T-helper 17 cell (primary cell): ENCODE results near the gene HNMT. TPM values are rescaled to one million over a fixed set of nuclear protein-coding genes. Genes with fewer than 3 reads are reported as not detected.
"Not testable (repeated sequence)": the region's sequence is repeated elsewhere in the genome, so short reads cannot be mapped to it uniquely, and the experiment has no call there.

Source experiments
- ATAC-seq: fragments of 150-1000 bp; cut with Tn5 transposase; 2 replicates; pipeline ENCODE4 v1.10.0; 2021; ENCODE audit warnings: mild to moderate bottlenecking, moderate library complexity
- DNase-seq, 3 donors: peaks; one replicate each; pipeline versions ENCODE4 v3.0.0 to v3.0.0-alpha.2; 2020 to 2021
- H3K9me3 ChIP-seq: one replicate; pipeline ENCODE4 v1.7.0; 2013; ENCODE audit warnings: low read length, mild to moderate bottlenecking; ENCODE audit not compliant: control insufficient read depth, poor library complexity, severe bottlenecking
- H3K27ac Mint-ChIP-seq: one replicate; pipeline ENCODE4 v1.8.0; 2022; ENCODE audit warnings: mild to moderate bottlenecking, moderate library complexity, mixed read lengths
- H3K27me3 Mint-ChIP-seq: one replicate; pipeline ENCODE4 v1.8.0; 2022; ENCODE audit warnings: mixed read lengths
- H3K36me3 Mint-ChIP-seq: one replicate; pipeline ENCODE4 v1.8.0; 2022; ENCODE audit warnings: low read depth, mixed read lengths
- H3K4me1 Mint-ChIP-seq: one replicate; pipeline ENCODE4 v1.8.0; 2022; ENCODE audit warnings: mild to moderate bottlenecking, mixed read lengths
- H3K4me3 Mint-ChIP-seq: one replicate; pipeline ENCODE4 v1.8.0; 2022; ENCODE audit warnings: mild to moderate bottlenecking, moderate library complexity, mixed read lengths
- total RNA-seq, 4 donors: library from RNA in 2 of 4; stranded (reverse) in 2 of 4; gene quantifications; one replicate each; pipeline ENCODE4 v1.2.3 and lab custom pipeline; 2022 to 2026

HNMT gene
- total RNA-seq, 2 donors from 2014 or later = 0.47 to 0.60 TPM

DNA sequence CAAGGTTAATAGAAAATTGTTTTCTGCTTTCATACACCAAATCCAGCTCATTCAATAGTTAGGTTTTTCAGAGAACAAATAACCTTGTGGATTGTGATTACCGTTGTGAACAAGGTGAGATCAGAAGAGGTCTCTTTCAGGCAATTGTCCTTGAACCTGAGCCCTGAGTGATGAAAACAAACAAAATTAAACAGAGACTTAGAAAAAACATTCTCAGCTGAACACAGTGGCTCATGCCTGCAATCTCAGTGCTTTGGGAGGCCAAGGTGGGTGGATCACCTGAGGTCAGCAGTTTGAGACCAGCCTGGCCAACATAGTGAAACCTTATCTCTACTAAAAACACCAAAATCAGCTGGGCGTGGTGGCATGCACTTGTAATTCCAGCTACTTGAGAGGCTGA is 68.1 kb downstream of the HNMT start:
- DNase-seq = no peak
- Mint-ChIP-seq H3K4me1 (no peaks in the 10 kb centered on the region), H3K36me3 (no peaks in the 10 kb centered on the region), H3K27ac (no peak overlapping the region), H3K27me3 (no peaks in the 10 kb centered on the region), H3K4me3 (no peak overlapping the region)
- no peaks in the 10 kb centered on the region for H3K9me3 ChIP-seq
- no peak for ATAC-seq

- no peaks in the 10 kb centered on the region for H3K9me3 ChIP-seq
- no peak for ATAC-seq
- no peaks in the 10 kb centered on the region for H3K36me3 Mint-ChIP-seq
- DNase-seq = no peak
- no peak overlapping the region for H3K4me3 Mint-ChIP-seq
- no peaks in the 10 kb centered on the region for H3K27me3 Mint-ChIP-seq
- no peaks in the 10 kb centered on the region for H3K4me1 Mint-ChIP-seq
- no peak overlapping the region for H3K27ac Mint-ChIP-seq
These were observed 70.3 kb downstream of the HNMT start for GRCh38 chr2:138034536-138034935.

DNA sequence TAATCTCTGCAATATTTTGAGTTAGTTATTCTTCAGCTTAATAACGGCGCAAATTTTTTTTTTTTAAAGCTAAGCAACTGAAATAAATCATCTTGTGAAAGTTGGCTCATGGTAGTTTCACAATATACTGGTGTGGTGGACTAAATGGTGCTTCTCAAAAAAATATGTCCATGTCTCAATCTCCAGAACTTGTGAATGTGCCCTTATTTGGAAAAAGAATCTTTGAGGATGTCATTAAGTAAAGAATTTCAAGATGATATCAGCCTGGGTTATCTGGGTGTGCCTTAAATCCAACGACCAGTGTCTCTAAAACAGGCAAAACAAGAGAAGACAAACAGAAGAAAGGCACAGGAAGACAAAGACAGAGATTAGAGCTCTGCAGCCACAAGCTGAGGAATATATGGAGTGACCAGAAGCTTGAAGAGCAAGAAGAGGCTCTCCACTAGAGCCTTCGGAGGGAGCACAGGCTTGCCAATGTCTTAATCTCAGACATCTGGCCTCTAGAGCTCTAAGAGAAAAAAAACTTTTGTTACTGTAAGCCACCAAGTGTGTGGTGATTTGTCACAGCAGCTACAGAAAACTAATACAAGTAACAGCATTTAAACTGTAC is 71.4 kb downstream of the HNMT start:
- ATAC-seq = no peak
- no peaks in the 10 kb centered on the region for H3K27me3 Mint-ChIP-seq

DNA sequence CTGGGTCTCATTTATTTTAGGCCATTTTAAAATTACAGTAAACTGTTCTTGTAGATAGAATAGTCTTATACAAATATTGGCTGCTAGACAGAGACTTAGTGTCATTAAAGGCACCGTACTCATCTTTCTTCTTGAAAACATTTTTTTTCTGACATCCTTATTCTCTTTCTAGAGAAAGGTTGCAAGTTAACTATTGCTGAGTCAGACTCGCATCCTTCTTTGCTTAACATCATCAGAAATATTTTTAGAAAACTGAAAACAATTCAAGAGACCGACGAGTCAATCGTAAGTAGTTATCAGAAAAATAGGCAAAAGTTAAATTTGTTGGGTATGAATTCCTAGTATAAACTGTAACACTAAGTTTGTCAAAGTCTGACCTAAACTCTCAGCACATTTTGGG is 72.2 kb downstream of the HNMT start:
- ATAC-seq = no peak
- no peaks in the 10 kb centered on the region for H3K9me3 ChIP-seq
- Mint-ChIP-seq H3K4me3 (no peak overlapping the region), H3K27ac (no peak overlapping the region), H3K4me1 (no peaks in the 10 kb centered on the region), H3K36me3 (no peaks in the 10 kb centered on the region), H3K27me3 (no peaks in the 10 kb centered on the region)
- no peak for DNase-seq

More for the DNA sequence above, 71.4 kb downstream of the HNMT start:
- DNase-seq = no peak
- H3K9me3 ChIP-seq = no peaks in the 10 kb centered on the region
- H3K27ac Mint-ChIP-seq = no peak overlapping the region
- H3K4me3 Mint-ChIP-seq = no peak overlapping the region
- no peaks in the 10 kb centered on the region for H3K4me1 Mint-ChIP-seq
- H3K36me3 Mint-ChIP-seq = no peaks in the 10 kb centered on the region

DNA sequence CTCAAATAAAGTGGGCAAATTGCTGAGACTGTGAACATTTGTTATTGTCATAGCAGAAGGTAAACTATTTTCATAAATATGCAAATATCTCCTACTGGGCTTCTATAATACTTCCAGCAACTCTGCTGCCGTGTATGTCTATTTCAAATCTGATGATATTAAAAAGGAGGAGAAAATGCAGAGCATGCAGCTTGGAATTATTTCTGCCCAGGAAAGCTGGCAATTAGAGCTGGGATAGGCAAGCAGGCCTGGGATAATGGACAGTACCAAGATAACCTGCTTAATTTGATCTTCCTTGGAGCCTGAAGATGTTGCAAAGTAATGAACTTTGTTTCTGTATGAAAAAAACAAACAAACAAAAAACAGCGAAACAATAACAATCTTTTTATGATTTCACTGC is 72.8 kb downstream of the HNMT start:
- H3K9me3 ChIP-seq = no peaks in the 10 kb centered on the region
- H3K27me3 Mint-ChIP-seq = no peaks in the 10 kb centered on the region
- H3K4me1 Mint-ChIP-seq = no peaks in the 10 kb centered on the region
- ATAC-seq (no peak), DNase-seq (no peak)
- H3K36me3 Mint-ChIP-seq = no peaks in the 10 kb centered on the region
- H3K27ac Mint-ChIP-seq = no peak overlapping the region
- no peak overlapping the region for H3K4me3 Mint-ChIP-seq

DNA sequence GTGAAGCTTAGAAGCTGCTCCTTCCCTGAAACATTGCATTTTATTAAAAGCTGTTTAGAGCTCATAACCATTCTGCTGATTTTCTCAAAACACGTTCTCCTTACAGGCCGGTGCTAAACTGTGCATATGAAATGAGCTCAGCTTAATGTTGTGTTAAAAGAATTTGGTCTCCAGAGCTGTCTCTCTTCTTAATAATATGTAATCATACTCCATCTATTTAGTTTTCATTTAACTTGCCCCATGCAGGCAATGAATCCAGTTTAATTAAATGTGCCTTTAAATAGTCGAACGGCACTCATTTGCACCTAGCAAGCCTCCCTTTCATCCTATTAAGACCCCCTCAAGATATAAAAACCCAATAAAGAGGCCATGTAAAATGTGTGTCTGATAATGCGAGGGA is 76.3 kb downstream of the HNMT start:
- H3K36me3 Mint-ChIP-seq = no peaks in the 10 kb centered on the region
- no peak for ATAC-seq
- H3K27ac Mint-ChIP-seq = no peak overlapping the region
- H3K4me1 Mint-ChIP-seq = no peaks in the 10 kb centered on the region
- no peaks in the 10 kb centered on the region for H3K9me3 ChIP-seq
- no peaks in the 10 kb centered on the region for H3K27me3 Mint-ChIP-seq
- H3K4me3 Mint-ChIP-seq = no peak overlapping the region
- DNase-seq = no peak

DNA sequence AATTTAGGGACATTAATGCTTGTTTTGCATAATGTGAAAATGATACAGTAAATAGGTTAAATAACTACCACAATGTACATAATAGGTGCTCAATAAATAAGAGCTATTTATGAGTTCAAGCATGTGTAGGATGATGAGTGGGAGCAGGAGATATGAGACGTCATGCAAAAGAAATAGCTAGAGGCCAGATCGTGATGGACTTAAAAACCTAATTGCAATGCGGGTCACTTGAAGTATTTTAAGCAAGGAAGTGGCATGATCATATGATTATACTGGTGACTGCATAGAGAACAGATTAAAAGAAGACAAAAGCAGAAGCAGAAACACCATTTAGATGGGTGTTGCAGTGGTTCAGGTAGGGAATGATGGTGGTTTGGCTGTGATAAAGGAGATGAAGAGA is 78.0 kb downstream of the HNMT start:
- no peaks in the 10 kb centered on the region for H3K9me3 ChIP-seq
- ATAC-seq (no peak), DNase-seq (no peak)
- H3K27me3 Mint-ChIP-seq = no peaks in the 10 kb centered on the region
- H3K36me3 Mint-ChIP-seq = no peaks in the 10 kb centered on the region
- no peak overlapping the region for H3K4me3 Mint-ChIP-seq
- no peak overlapping the region for H3K27ac Mint-ChIP-seq
- no peaks in the 10 kb centered on the region for H3K4me1 Mint-ChIP-seq

GRCh38 chr2:138043588-138043987 is 79.3 kb downstream of the HNMT start:
- not testable (repeated sequence) for H3K9me3 ChIP-seq, H3K4me1 Mint-ChIP-seq, H3K27ac Mint-ChIP-seq

GRCh38 chr2:138058427-138058826 is 94.2 kb downstream of the HNMT start:
- Mint-ChIP-seq H3K4me3 (no peak overlapping the region), H3K27ac (no peak overlapping the region), H3K36me3 (no peaks in the 10 kb centered on the region), H3K4me1 (no peaks in the 10 kb centered on the region), H3K27me3 (no peaks in the 10 kb centered on the region)
- DNase-seq (no peak), ATAC-seq (no peak)
- H3K9me3 ChIP-seq = no peaks in the 10 kb centered on the region

More at GRCh38 chr2:138043588-138043987, 79.3 kb downstream of the HNMT start:
- H3K27me3 Mint-ChIP-seq, H3K4me3 Mint-ChIP-seq, ATAC-seq, DNase-seq, H3K36me3 Mint-ChIP-seq: not testable (repeated sequence)

- H3K9me3 ChIP-seq = no peaks in the 10 kb centered on the region
- H3K36me3 Mint-ChIP-seq = no peaks in the 10 kb centered on the region
- H3K4me1 Mint-ChIP-seq = no peaks in the 10 kb centered on the region
- H3K27me3 Mint-ChIP-seq = no peaks in the 10 kb centered on the region
- no peak overlapping the region for H3K27ac Mint-ChIP-seq
- no peak for ATAC-seq
- no peak for DNase-seq
- no peak overlapping the region for H3K4me3 Mint-ChIP-seq
These were observed 95.4 kb downstream of the HNMT start for GRCh38 chr2:138059487-138060300.

- H3K9me3 ChIP-seq = no peaks in the 10 kb centered on the region
- no peak overlapping the region for H3K27ac Mint-ChIP-seq
- DNase-seq (no peak), ATAC-seq (no peak)
- no peaks in the 10 kb centered on the region for H3K36me3 Mint-ChIP-seq
- H3K4me1 Mint-ChIP-seq = no peaks in the 10 kb centered on the region
- H3K4me3 Mint-ChIP-seq = no peak overlapping the region
- H3K27me3 Mint-ChIP-seq = no peaks in the 10 kb centered on the region
These were observed 96.0 kb downstream of the HNMT start for GRCh38 chr2:138060301-138060635.

- DNase-seq (no peak), ATAC-seq (no peak)
- H3K9me3 ChIP-seq = no peaks in the 10 kb centered on the region
- Mint-ChIP-seq H3K36me3 (no peaks in the 10 kb centered on the region), H3K27ac (no peak overlapping the region), H3K4me3 (no peak overlapping the region), H3K4me1 (no peaks in the 10 kb centered on the region), H3K27me3 (no peaks in the 10 kb centered on the region)
These were observed 97.7 kb downstream of the HNMT start for GRCh38 chr2:138061961-138062360.

DNA sequence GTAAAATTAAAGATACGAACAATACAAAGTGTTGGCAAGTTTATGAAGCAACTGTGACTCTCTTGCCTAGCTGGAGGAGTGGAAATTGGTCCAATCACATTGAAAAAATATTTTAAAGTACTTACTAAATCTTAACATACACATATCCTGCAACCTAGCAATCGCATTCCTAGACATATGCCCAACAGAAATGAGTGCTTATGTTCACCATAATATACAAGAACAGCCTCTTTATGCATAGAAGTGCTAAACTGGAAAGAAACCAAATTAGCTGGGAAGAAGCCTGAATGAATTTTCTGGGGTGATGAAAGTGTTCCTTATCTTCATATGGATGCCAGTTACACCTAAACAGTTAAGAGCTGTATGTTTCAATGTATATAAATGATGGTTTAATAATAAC is 98.9 kb downstream of the HNMT start:
- H3K4me3 Mint-ChIP-seq = no peak overlapping the region
- no peaks in the 10 kb centered on the region for H3K9me3 ChIP-seq
- H3K36me3 Mint-ChIP-seq = no peaks in the 10 kb centered on the region
- H3K27ac Mint-ChIP-seq = no peak overlapping the region
- H3K27me3 Mint-ChIP-seq = no peaks in the 10 kb centered on the region
- no peaks in the 10 kb centered on the region for H3K4me1 Mint-ChIP-seq
- no peak for DNase-seq
- ATAC-seq = no peak
